Posterior vena cava (tissue), 2 donors: ENCODE results near the gene DEGS2. TPM values are rescaled to one million over a fixed set of nuclear protein-coding genes. Genes with fewer than 3 reads are reported as not detected.

Experiments used
- DNase-seq: peaks from one replicate; pipeline ENCODE4 v3.0.0-alpha.2; 2020; ENCODE audit warnings: low spot score
- intact Hi-C, 2 donors: fragments of 100-400 bp; cut with DNase I; formaldehyde crosslinking; loops; one replicate each; pipeline versions ENCODE4 v1.14.1 to v1.14.2; 2022 to 2023
- total RNA-seq, 2 donors: library from RNA; stranded (reverse); fragmentation: NEBNext Ultra II Directional; extraction: Animal tissue kit (Norgen Biotek cat#: 25700); gene quantifications; one replicate each; pipeline ENCODE4 v1.2.1, GENCODE V29; 2021
- donor health status: DM: yes; HTN: yes; CAD: no.
- donor health status: DM: yes; HTN: yes; CAD: no.

Gene DEGS2
- total RNA-seq, 2 donors from 2014 or later: 0.10 to 1.2 TPM

- no peak for DNase-seq
- intact Hi-C loops: no loop called here
These were observed 38.7 kb downstream of the DEGS2 start for GRCh38 chr14:100120522-100121269.

GRCh38 chr14:100119251-100119650 lies 40.2 kb downstream of the DEGS2 start:
- no peak for DNase-seq
- intact Hi-C loops: no loop called here

- intact Hi-C loops: no loop called here
- DNase-seq: no peak
These were observed 40.9 kb downstream of the DEGS2 start for GRCh38 chr14:100118396-100119011.

DNA sequence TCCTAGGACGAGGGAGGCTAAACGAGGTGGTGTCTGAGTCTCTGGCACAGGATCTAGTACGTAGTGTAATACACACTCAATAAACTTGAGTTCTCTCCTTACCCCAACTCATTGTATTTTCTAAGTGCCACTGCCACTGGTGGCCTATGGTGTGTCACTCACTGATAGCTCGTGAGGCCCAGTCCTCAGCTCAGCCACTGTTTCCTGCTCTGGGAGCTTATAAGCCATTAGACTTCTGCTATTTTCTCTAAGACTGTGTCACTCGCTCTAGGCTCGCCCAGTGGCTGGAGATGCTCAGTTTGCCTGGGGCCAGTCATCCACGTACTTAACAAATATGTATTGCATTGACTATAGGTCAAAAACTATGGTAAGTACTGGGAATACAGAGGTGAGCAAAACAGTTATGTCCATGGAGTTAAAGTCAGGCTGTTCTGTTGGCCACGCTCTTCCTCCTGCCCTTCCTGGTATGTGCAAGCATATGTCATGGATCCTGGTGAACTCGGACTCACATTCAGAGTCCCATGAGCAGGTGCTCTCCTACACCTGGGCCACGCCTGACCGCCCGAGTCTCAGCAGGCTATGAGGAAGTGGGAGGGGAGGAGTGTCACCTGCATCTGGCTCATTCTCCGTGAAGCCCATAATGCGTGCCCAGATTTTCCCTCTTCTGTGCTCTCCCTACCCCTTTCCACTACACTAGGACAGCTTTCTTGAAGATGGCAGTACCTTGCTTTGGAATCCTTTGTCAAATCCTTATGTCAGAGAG lies 41.6 kb downstream of the DEGS2 start:
- DNase-seq: no peak
- intact Hi-C loops: no loop called here

DNA sequence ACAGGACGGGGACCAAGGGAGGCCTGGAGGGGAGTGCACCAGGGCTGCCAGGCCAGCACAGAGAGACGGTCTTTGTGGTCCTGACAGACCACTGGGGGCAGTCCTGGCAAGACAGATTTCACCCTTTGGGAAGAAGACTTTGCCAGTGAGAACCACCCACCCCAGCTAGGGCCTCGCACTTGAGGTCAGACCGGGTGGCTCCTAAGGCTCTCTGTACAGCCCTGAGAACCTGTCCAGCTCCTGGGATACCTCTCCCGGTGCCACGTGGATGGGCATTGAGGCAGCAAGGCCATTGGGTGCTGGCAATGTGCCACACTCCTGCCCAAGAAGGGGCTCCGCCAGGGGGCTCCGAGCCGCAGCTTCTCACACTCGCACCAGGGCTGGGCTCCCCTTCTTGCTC lies 42.4 kb downstream of the DEGS2 start:
- DNase-seq: no peak
- intact Hi-C loops: no loop called here

GRCh38 chr14:100116134-100116533 lies 43.3 kb downstream of the DEGS2 start:
- intact Hi-C loops: no loop called here
- DNase-seq: no peak

DNA sequence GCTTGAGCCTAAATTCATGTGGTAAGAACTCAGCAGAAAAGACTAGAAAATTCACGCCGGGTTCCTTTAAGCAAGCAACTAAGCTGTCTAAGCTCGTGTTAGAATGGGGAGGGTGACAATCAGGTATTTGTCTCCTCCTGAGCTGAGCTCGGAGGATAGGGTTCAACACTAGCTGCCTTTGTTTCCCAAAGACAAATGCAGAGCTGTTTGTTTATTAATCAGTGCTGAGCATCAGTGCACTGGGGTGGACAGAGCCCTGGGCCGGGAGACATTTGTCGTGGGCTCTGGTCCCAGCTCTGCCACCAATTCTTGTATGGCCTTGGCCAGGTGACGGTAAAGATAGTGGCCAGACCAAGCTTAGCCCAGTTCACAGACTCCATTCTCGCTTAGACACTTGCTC lies 43.7 kb downstream of the DEGS2 start:
- intact Hi-C loops: no loop called here
- no peak for DNase-seq

DNA sequence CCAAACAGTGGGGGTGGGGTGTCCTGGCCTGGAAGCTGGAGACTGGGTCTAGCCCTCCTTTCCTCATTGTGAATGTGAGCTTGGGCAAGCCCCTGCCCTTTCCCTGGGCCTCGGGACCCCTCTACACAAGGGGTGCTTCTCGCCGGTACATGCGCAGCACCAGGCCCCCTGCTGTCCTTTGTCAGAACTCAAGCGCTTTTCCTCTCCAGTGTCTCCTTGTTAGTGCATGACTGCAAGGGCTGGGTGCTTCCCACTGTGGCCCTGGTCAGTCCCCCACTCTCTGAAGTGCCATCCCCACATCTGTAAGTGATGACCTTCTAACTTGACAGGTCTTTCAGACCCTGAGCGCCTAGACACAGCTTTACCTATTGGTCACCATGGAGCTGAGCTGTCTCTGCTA lies 44.2 kb downstream of the DEGS2 start:
- no peak for DNase-seq
- intact Hi-C loops: no loop called here

DNA sequence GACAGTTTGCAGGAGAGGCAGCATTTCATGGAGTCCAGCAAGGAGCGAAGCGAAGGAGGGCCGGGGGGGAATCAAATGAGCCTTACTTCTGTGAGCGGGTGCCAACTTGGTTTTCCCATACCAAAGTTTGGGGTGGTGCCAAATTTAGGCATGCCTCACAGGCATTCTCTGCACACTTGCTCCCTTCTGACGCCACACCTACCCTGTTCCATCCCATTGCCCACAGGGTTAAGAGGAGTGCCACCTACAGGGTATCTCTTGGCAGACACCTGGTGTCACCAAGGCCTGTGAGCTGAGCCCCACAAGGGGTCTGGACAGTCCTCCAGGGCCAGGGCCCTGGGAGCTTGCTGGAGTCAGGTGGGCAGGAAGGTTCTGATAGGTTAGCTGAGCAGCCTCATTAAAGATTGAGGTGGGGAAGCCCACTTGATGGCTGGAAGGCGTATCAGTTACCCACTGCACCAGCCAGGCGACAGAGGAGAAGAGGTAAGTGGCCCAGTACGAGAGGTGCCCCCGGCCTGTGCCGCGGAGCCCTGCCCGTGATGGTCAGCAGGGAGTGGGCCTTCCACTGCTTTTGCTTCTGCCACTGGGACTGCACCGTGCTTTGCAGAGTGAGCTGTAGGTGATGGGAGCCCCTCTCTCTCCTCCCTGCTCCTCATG lies 45.2 kb downstream of the DEGS2 start:
- intact Hi-C loops: no loop called here
- peak; percentile 41 for DNase-seq

DNA sequence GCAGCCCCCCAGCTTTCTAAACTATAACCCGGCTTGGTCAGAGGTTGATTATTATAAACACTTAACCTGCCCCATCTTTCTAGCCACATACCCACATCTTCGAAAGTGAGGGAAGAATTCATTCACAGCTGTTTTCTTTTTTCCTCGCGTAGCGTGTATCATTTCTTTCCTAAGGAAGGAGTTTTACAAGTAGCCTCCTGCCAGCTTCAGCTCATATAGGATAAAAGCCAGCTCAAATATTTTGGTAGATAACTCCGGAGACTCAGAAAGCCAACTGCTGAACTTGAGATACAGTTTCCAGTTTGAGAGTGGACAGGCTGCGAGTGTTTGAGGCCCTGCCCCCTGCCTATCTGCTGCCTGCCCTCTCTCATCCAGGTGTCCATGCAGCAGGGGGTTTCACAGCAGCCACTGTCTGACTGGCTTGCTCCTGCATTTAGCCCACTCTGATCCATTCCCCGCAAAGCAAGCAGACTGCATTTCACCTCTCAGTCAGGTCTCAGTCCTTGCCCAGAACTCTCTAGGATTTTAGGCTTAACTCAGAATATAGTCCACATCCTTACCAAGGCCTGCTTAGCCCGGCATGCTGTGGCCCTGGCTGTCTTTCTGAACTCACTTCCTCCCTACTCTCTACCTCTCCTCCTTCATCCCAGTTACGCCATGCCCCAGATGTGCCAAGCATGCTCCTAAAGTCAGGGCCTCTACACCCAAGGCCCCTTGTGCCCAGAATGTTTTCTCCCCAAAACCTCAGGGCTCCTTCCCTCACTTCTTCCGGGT lies 47.3 kb downstream of the DEGS2 start:
- DNase-seq: peak; percentile 35
- intact Hi-C loops: no loop called here

- intact Hi-C loops: no loop called here
- peak; percentile 62 for DNase-seq
These were observed 48.6 kb downstream of the DEGS2 start for GRCh38 chr14:100110816-100111215.

DNA sequence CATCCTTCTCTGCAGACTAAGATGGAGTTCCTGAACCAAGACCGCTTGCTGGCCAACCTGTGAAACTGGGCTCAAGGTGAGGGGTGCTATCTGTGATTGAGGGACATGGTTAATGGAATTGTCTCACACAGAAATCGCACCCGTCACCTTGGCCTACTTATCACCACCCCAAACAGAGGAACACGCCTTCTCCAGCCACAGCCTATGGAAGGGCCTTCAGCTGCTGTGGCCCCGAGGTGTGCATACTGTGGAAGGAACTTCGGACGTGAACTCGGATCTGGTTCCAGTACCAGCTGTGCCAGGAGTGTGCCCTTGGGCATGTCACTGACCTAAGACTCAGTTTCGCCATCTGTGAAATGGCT lies 49.9 kb downstream of the DEGS2 start:
- intact Hi-C loops: loop anchor here (5.0 kb wide), 1 partner anchor 127 kb away; no protein-coding TSS in a partner anchor
- peak; percentile 55 for DNase-seq

DNA sequence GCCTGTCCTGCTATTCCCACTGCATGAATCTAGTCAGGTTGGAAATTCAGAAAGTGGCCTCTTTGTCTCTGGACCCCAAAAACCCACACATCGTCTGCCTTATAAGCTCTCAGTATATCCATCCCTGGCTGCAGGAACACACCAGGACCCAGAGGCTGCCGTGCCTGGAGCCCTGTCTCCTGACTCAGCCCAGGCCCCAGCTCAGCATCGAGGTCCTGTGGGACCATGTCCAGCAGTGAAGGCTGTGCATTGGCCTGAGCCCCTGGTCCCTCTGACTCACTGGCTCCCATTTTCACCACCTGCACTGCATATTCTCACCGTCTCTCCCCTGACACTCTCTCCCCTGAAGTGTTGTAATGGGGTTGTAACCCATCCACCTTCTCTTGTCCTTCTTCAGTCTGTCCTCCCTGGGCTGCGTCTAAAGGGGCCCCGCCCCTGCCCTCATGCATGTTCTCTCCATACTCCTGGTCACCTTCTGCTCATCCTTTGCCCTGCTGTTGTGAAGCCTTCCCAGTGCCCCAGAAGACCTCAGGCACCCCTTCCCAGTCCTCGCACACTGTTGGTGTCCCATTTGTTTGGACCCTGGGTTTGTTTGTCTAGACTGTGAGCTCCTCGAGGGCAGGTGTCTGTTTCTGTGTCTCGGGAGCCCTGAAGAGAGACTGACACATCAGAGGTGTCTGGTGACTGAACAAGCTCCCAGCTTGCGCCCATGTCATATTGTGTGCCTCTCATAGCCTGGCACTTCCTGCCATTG lies 50.4 kb downstream of the DEGS2 start:
- peak; percentile 78 for DNase-seq
- intact Hi-C loops: loop anchor here (5.0 kb wide), 1 partner anchor 127 kb away; no protein-coding TSS in a partner anchor

DNA sequence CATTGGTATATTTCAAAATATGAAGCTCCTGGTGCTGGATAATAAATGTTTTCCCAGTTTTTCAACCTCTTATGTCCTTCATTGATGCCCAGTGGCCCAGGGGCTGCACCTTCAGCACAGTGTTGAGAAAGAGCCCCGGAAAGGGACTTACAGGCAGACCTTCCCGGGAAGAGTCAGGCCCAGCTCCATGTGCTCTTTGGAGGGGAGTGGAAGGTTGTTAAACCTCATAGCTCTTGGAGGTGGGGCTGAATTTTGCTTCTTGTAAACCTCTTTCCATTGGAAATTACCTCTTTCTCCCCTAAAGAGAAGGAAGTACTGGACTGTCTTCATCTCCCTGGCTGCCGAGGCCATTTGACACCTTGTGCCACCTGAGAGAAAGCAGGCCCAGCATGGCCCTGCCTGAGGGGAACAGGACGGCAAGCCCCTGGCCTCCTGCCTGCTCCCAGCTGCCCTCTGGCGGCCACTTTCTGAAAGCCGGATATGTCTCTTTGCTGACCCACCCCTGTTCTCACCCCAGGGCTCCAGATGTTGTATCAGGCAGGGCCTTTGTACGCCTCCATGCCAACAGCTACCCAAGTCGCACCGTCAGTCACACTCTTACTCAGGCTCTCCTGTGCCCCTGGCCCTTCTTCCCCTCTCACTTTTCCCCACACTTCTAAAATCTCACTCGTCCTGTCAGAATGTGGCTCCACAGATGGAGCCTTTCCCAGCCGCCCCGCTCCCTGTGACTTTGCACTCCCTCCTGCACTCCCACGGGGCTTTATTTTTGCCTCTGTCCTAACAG lies 51.2 kb downstream of the DEGS2 start:
- peak; percentile 94 for DNase-seq
- intact Hi-C loops: loop anchor here (5.0 kb wide), 1 partner anchor 126 kb away; no protein-coding TSS in a partner anchor

DNA sequence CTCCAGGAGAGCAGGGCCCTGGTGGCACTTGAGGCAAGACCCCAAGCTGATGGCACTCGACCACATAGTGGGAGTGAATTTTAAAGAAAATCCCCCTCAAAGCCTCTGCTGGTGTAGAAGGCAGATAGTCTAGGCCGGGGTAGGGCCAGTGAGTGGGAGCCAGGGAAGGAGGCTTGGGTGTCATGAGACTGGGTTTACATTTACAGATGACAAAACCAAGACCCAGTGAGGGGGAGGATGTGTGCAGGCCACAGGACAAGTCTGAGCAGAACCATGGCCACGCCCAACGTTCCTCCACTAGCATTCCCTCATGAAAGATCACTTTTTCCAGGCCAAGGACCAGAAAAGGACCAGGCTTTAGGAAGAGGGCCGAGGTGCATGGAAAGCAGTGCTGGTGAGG lies 52.2 kb downstream of the DEGS2 start:
- DNase-seq: peak; percentile 78
- intact Hi-C loops: loop anchor here (5.0 kb wide), 1 partner anchor 125 kb away; no protein-coding TSS in a partner anchor

GRCh38 chr14:100106250-100107112 lies 53.0 kb downstream of the DEGS2 start:
- peak; percentile 78 for DNase-seq
- intact Hi-C loops: loop anchor here (5.0 kb wide), 1 partner anchor 124 kb away; no protein-coding TSS in a partner anchor
